ENCODE measurements around the gene EGFR.

EGFR gene

GRCh38 chr7:55130395-55131141, 111.8 kb downstream of the EGFR start:
- DNase-seq = no peak

- DNase-seq = no peak
These were observed 112.5 kb downstream of the EGFR start for GRCh38 chr7:55131142-55131929.

- DNase-seq = no peak
These were observed 113.7 kb downstream of the EGFR start for GRCh38 chr7:55132550-55132889.

- no peak for DNase-seq
These were observed 114.2 kb downstream of the EGFR start for GRCh38 chr7:55132890-55133551.

GRCh38 chr7:55133630-55134358, 115.0 kb downstream of the EGFR start:
- no peak for DNase-seq

- DNase-seq = no peak
These were observed 115.5 kb downstream of the EGFR start for GRCh38 chr7:55134359-55134725.

- no peak for DNase-seq
These were observed 116.0 kb downstream of the EGFR start for GRCh38 chr7:55134786-55135185.

- no peak for DNase-seq
These were observed 116.6 kb downstream of the EGFR start for GRCh38 chr7:55135462-55135861.

GRCh38 chr7:55138663-55139062, 119.8 kb downstream of the EGFR start:
- DNase-seq = no peak

GRCh38 chr7:55140221-55140940, 121.6 kb downstream of the EGFR start:
- peak in 1 of 2 experiments; percentile 27 for DNase-seq

- peak in 1 of 2 experiments; percentile 79 for DNase-seq
These were observed 122.1 kb downstream of the EGFR start for GRCh38 chr7:55140941-55141278.

- no peak for DNase-seq
These were observed 124.2 kb downstream of the EGFR start for GRCh38 chr7:55142919-55143600.

GRCh38 chr7:55144333-55145317, 125.8 kb downstream of the EGFR start:
- DNase-seq = no peak

- DNase-seq = no peak
These were observed 126.8 kb downstream of the EGFR start for GRCh38 chr7:55145606-55146005.

GRCh38 chr7:55147101-55147500, 128.3 kb downstream of the EGFR start:
- DNase-seq = no peak

- DNase-seq = no peak
These were observed 128.9 kb downstream of the EGFR start for GRCh38 chr7:55147736-55148135.

GRCh38 chr7:55148571-55148970, 129.8 kb downstream of the EGFR start:
- DNase-seq = no peak

- no peak for DNase-seq
These were observed 130.2 kb downstream of the EGFR start for GRCh38 chr7:55149001-55149400.

- no peak for DNase-seq
These were observed 131.3 kb downstream of the EGFR start for GRCh38 chr7:55150166-55150565.

GRCh38 chr7:55150709-55151451, 132.1 kb downstream of the EGFR start:
- DNase-seq = no peak

Measured in NCI-H187 (cell line).